ENCODE results near the gene KIR3DL1. TPM values are rescaled to one million over a fixed set of nuclear protein-coding genes. Genes with fewer than 3 reads are reported as not detected.

Gene KIR3DL1
- total RNA-seq = not detected in 2 replicates

GRCh38 chr19:54816251-54816650 lies at the start of gene KIR3DL1:
TSS of gene KIR3DL1 (plus strand) at chr19:54816468.

DNA sequence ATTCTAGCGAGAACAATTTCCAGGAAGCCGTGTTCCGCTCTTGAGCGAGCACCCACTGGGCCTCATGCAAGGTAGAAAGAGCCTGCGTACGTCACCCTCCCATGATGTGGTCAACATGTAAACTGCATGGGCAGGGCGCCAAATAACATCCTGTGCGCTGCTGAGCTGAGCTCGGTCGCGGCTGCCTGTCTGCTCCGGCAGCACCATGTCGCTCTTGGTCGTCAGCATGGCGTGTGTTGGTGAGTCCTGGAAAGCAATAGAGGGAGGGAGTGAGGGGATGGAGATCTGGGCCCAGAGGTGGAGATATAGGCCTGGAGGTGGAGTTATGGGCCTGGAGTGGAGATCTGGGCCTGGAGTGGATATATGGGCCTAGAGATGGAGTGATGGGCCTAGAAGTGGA lies 46.6 kb upstream of the KIR3DL1 start, which contains the start of gene KIR2DL1:
Gene KIR2DL1, plus strand, starts transcription at position 148 of the 400 bp plus-strand sequence. Its CDS starts 58 bp downstream, at position 206.

DNA sequence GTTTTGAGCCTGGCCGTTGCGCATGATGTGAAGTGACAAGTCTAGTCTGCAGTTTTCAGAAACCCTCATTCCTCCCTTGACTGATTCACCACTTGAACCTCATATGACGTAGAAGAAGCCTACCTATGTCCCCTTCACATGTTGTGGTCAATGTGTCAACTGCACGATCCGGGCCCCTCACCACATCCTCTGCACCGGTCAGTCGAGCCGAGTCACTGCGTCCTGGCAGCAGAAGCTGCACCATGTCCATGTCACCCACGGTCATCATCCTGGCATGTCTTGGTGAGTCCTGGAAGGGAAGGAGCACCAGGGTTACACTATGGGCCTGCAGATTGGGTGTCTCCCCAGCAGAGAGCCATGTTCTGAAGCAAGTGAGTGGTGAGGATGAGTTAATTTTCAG lies 12.9 kb upstream of the KIR3DL1 start, which contains the start of gene KIR2DL4:
Gene KIR2DL4, plus strand, starts transcription at position 201 of the 400 bp plus-strand sequence. Its CDS starts 42 bp downstream, at position 243.

DNA sequence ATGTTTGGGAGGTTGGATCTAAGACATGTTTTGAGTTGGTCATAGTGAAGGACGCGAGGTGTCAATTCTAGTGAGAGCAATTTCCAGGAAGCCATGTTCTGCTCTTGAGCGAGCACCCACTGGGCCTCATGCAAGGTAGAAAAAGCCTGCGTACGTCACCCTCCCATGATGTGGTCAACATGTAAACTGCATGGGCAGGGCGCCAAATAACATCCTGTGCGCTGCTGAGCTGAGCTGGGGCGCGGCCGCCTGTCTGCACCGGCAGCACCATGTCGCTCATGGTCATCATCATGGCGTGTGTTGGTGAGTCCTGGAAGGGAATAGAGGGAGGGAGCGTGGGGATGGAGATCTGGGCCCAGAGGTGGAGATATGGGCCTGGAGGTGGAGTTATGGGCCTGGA lies 16.2 kb downstream of the KIR3DL1 start, which contains the start of gene KIR2DS4:
Gene KIR2DS4, plus strand, starts transcription at position 181 of the 400 bp plus-strand sequence.

GRCh38 chr19:54850061-54850640 lies 33.9 kb downstream of the KIR3DL1 start, which contains the start of gene KIR3DL2:
TSS of gene KIR3DL2 (plus strand) at chr19:54850443. CDS start at chr19:54850476, 33 bp downstream.

DNA sequence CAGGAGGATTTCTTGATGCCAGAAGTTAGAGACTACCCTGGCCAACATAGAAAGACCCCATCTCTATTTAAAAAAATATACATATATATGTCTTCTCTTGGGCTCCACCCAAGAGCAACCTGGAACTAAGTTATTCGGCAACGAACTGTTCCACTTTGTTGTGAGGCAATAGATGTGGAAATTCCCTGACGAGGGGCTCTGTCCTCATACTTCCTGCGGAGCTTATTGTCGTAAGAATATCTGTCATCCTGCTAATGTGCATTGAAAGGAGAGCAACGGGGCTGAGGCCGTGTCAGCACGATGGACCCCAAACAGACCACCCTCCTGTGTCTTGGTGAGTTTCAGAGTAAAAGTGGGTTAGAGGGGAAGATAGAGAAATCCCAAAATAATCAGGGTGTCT lies 57.7 kb downstream of the KIR3DL1 start, which contains the start of gene FCAR:
Gene FCAR, plus strand, starts transcription at position 246 of the 400 bp plus-strand sequence. Its CDS starts 55 bp downstream, at position 301.

Other genes starting within 250 kb of the KIR3DL1 start
- gene LILRA2, start 242.7 kb upstream of the KIR3DL1 start, total RNA-seq = not detected in 2 replicates
- not detected in 2 replicates for gene LILRA1, start 222.8 kb upstream of the KIR3DL1 start, total RNA-seq
- not detected in 2 replicates for gene LILRB1, start 186.0 kb upstream of the KIR3DL1 start, total RNA-seq
- gene LILRB4, start 153.5 kb upstream of the KIR3DL1 start, total RNA-seq = not detected in 2 replicates
- gene KIR3DL3, start 92.0 kb upstream of the KIR3DL1 start, total RNA-seq = not detected in 2 replicates
- not detected in 2 replicates for gene KIR2DL3, start 78.0 kb upstream of the KIR3DL1 start, total RNA-seq
- gene KIR2DL1, start 46.7 kb upstream of the KIR3DL1 start, total RNA-seq = not detected in 2 replicates
- not detected in 2 replicates for gene KIR2DL4, start 12.9 kb upstream of the KIR3DL1 start, total RNA-seq
- not detected in 2 replicates for gene KIR2DS4, start 16.2 kb downstream of the KIR3DL1 start, total RNA-seq
- not detected in 2 replicates for gene KIR3DL2, start 34.0 kb downstream of the KIR3DL1 start, total RNA-seq
- gene FCAR, start 57.8 kb downstream of the KIR3DL1 start, total RNA-seq = not detected in 2 replicates
- gene NCR1, start 89.7 kb downstream of the KIR3DL1 start, total RNA-seq = not detected in 2 replicates
- not detected in 2 replicates for gene NLRP7, start 131.1 kb downstream of the KIR3DL1 start, total RNA-seq
- 1.9 TPM in 1 of 2 replicates, not detected in the other for gene NLRP2, start 149.9 kb downstream of the KIR3DL1 start, total RNA-seq
- gene GP6, start 221.8 kb downstream of the KIR3DL1 start, total RNA-seq = not detected in 2 replicates
- 9.2 and 16.6 TPM in 2 replicates for gene RDH13, start 246.7 kb downstream of the KIR3DL1 start, total RNA-seq

Measured in epithelial cell of alveolus of lung (primary cell).